T-helper 2 cell (primary cell): ENCODE data around the gene IRF1.

Experiments used
- DNase-seq, 5 experiments: peaks; one replicate each; pipeline versions ENCODE4 v3.0.0 to v3.0.0-alpha.2; 2012 to 2022

The IRF1 gene

GRCh38 chr5:132500244-132500930, 9.8 kb upstream of the IRF1 start:
- DNase-seq, result no peak

GRCh38 chr5:132499440-132500243, 9.1 kb upstream of the IRF1 start:
- DNase-seq, result no peak

- no peak for DNase-seq
Measured at GRCh38 chr5:132498686-132499271, 8.2 kb upstream of the IRF1 start.

- no peak for DNase-seq
Measured at GRCh38 chr5:132498152-132498551, 7.6 kb upstream of the IRF1 start.

GRCh38 chr5:132497488-132497997, 7.0 kb upstream of the IRF1 start:
- DNase-seq, result no peak

GRCh38 chr5:132496631-132497487, 6.3 kb upstream of the IRF1 start:
- DNase-seq, result peak in 2 of 5 experiments; percentile 46 to 53

- peak; percentile 72 to 95 (median 81) for DNase-seq
Measured at GRCh38 chr5:132496191-132496630, 5.6 kb upstream of the IRF1 start.

GRCh38 chr5:132495667-132496190, 5.2 kb upstream of the IRF1 start:
- DNase-seq, result peak in 4 of 5 experiments; percentile 57 to 72 (median 63)

- DNase-seq, result no peak
Measured at GRCh38 chr5:132493821-132494220, 3.2 kb upstream of the IRF1 start.

GRCh38 chr5:132493241-132493640, 2.7 kb upstream of the IRF1 start:
- no peak for DNase-seq

GRCh38 chr5:132492386-132493125, 2.0 kb upstream of the IRF1 start:
- no peak for DNase-seq

- DNase-seq, result peak in 2 of 5 experiments; percentile 41 to 66
Measured at GRCh38 chr5:132491368-132492364, 1.1 kb upstream of the IRF1 start.

GRCh38 chr5:132489871-132490483, 596 bp downstream of the IRF1 start:
- DNase-seq, result peak in 1 of 5 experiments; percentile 77

- DNase-seq, result no peak
Measured at GRCh38 chr5:132489051-132489770, 1.4 kb downstream of the IRF1 start.

- peak in 1 of 5 experiments; percentile 48 for DNase-seq
Measured at GRCh38 chr5:132488590-132488989, 2.0 kb downstream of the IRF1 start.

GRCh38 chr5:132487841-132488555, 2.6 kb downstream of the IRF1 start:
- DNase-seq, result no peak

GRCh38 chr5:132487095-132487428, 3.5 kb downstream of the IRF1 start:
- DNase-seq, result no peak
